NCI-H146 (cell line): ENCODE measurements around the gene AOC2.
"Not testable (repeated sequence)": the region's sequence is repeated elsewhere in the genome, so short reads cannot be mapped to it uniquely, and the experiment has no call there.

Experiments
- DNase-seq: peaks from one replicate; lab custom pipeline; 2025; lab: John Stamatoyannopoulos, UW

Gene AOC2

DNA sequence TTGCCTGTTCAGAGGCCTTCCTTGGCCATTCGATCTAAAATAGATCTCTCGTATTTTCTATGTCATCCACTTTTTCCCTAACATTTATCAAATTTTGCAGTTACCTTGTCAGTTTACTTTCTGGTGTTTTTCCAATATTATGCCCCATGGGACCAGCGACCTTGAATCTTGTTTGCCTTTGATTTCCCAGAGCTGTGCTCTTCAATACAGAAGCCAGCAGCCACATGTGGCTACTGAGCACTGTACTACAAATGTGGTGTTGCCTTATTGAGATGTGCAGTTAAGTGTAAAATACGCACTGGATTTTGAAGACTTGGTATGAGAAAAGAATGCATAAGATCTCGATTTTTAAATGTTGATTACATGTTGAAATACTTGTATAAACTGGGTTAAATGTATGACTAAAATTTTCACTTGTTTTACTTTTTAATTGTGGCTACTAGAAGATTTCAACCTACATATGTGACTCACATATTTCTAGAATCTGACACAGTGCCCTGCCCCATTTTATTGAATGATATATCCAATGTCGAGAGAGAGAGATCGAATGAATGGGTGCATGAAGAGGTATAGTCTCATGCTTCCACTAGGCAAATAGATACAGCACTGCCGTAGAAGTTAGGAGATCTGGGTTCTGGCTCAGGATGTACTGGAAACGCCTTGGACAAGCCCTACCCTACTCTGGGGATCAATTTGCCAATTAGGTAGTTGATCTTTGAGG, 12.0 kb upstream of the AOC2 start:
- peak; percentile 43 for DNase-seq

GRCh38 chr17:42832934-42833766, 11.2 kb upstream of the AOC2 start, which contains the start of gene PSME3:
Gene PSME3 (plus strand): TSS chr17:42833397. CDS start chr17:42833632, 235 bp downstream.
- peak; percentile 88 for DNase-seq

GRCh38 chr17:42833767-42834422, 10.5 kb upstream of the AOC2 start:
- DNase-seq: peak; percentile 71

DNA sequence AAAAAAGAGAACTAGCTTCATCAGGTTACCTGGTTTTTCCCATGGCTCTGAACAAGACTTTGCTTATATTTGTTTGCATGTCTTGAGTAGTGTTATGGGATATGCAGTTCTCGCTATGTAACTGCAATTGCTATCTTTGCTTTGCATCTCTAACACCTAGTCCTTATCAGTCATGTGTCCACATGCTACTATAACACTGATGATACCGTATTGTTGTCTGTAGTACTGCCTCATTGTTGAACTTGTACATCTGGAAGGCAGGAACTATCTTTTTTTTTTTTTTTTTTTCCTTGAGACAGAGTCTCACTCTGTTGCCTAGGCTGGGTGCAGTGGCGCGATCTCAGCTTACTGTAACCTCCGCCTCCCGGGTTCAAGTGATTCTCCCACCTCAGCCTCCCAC, 8.6 kb upstream of the AOC2 start:
- no peak for DNase-seq

DNA sequence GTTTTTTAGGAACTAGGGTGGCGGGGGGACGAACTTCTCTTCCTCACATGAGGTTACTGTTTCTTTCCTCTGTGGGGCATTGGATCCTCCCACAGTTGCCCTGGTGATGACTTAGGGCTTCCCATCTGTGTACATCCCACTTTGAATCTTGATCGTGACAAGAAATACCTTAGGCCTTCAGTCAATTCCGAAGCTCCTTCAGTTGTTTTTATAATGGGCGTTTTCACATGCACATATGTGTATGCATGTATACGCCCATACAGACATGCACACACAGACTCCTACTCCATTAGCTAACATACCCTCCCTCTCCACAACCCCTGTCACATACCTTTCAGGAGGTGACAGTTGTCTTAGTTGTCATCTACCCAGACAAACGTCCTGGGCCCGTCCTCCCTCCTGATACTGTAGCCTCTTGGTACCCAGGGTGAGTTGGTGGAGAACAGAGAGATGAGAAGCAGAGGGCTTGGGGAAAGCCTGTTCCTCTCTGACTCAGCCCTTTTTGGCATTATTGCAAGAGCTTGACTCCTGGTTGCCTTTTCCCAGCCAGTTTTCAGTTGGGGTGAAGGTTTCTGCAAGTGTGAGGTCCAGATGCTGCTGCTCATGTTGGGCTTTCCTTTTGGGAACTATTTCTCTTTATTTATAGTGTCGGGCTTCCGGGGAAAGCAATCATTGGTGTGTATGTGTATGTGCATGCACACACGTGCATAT, 2.2 kb upstream of the AOC2 start:
- no peak for DNase-seq

DNA sequence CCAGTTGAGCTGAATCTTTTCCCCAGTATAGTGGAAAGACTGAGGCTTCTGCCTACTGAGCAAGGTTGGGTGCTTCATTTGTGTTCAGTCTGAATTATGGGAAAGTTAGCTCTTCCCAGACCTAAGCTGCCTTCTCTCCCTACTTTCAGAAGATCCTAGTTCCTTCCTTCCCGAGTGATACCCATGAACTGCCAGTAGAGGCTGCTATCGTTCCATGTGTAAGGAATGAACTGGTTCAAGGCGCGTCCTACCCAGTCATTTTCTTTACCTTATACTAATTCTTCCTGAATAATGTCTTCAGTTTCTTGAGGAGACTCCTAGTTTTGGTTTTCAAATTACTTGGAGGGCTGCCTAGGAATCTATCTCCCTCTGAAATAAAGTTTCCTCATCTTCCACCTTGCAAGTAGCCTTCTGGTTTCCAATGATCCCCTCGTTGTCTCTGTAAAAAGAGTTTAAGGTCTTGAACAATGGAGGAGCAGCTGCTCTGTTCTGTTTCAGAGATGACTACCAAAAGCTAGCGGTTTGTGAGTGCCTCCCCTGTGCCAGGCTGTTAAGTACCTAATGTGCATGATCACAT, 934 bp upstream of the AOC2 start:
- peak; percentile 43 for DNase-seq

GRCh38 chr17:42844761-42845555, 578 bp downstream of the AOC2 start:
- DNase-seq: no peak

GRCh38 chr17:42845556-42845917, 1.2 kb downstream of the AOC2 start:
- DNase-seq: no peak

DNA sequence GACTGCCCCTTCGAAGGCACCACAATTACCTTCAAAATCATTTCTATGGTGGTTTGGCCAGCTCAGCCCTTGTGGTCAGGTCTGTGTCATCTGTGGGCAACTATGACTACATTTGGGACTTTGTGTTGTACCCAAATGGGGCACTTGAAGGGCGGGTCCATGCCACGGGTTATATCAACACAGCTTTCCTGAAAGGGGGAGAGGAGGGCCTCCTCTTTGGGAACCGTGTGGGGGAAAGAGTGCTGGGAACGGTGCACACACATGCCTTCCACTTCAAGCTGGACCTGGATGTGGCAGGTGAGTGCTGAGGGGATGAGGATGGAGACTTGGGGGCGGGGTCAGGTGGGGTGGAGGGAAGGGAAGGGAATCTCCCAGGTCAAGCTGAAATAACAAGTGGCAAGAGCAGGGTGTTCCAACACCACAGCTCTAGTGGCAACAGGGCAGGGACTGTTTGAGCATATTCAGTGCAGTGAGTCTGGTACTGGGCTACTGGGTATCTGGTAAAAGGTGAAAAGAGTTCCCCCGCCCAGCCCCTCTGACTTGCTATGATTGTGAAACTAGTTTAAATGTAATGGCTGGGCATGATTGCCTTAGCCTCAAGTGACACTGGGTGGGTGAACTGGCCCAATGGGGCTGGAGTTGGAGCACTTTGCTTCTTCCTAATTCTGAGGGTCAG, 1.7 kb downstream of the AOC2 start:
- DNase-seq: no peak

DNA sequence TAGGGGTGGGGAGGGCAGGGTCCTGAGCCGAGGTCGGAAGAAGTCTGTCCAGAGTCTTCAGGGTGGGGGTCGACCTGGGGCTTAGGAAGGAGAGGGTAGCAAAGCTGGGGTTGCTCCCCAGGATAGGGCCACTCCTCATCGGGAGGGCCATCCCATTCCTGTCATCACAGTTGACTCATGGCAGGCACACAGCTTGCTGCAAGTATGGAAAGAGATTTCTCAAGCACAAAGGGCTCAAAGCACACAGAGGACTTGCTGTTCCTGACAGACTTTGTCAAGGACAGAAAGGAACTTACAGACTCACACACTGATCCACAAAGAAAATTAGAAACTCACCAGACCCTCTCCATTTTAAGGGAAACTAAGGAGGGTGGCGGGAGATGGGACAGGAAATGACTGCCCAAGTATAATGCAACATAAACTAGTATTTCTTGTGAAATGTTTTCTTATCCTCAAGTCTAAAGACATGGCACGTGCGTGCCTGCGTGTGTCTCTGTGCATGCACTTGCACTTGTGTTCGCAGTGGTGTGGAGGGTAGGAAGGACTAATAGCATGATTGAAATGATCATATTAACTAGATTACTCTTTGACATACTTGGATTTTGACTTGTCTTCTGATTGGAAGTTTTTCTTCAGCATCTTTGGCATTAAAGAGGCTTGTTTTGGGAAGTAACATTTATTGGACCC, 2.4 kb downstream of the AOC2 start:
- no peak for DNase-seq

- no peak for DNase-seq
Measured at GRCh38 chr17:42848093-42848492, 3.7 kb downstream of the AOC2 start.

- DNase-seq: no peak
Measured at GRCh38 chr17:42849031-42849430, 4.7 kb downstream of the AOC2 start.

GRCh38 chr17:42849451-42850181, 5.2 kb downstream of the AOC2 start:
- no peak for DNase-seq

GRCh38 chr17:42850954-42851353, 6.6 kb downstream of the AOC2 start, which contains the start of gene AOC3:
Gene AOC3 (plus strand): TSS chr17:42851199. CDS start chr17:42851344, 145 bp downstream.
- DNase-seq: no peak

DNA sequence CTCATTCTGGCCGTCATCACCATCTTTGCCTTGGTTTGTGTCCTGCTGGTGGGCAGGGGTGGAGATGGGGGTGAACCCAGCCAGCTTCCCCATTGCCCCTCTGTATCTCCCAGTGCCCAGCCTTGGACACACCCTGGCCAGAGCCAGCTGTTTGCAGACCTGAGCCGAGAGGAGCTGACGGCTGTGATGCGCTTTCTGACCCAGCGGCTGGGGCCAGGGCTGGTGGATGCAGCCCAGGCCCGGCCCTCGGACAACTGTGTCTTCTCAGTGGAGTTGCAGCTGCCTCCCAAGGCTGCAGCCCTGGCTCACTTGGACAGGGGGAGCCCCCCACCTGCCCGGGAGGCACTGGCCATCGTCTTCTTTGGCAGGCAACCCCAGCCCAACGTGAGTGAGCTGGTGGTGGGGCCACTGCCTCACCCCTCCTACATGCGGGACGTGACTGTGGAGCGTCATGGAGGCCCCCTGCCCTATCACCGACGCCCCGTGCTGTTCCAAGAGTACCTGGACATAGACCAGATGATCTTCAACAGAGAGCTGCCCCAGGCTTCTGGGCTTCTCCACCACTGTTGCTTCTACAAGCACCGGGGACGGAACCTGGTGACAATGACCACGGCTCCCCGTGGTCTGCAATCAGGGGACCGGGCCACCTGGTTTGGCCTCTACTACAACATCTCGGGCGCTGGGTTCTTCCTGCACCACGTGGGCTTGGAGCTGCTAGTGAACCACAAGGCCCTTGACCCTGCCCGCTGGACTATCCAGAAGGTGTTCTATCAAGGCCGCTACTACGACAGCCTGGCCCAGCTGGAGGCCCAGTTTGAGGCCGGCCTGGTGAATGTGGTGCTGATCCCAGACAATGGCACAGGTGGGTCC, 7.2 kb downstream of the AOC2 start:
- DNase-seq: not testable (repeated sequence)

- no peak for DNase-seq
Measured at GRCh38 chr17:42852351-42852750, 8.0 kb downstream of the AOC2 start.

- DNase-seq: no peak
Measured at GRCh38 chr17:42853004-42853403, 8.6 kb downstream of the AOC2 start.

- DNase-seq: no peak
Measured at GRCh38 chr17:42853597-42853967, 9.2 kb downstream of the AOC2 start.
